ENCODE measurements around the gene HSPG2.

HSPG2 gene

DNA sequence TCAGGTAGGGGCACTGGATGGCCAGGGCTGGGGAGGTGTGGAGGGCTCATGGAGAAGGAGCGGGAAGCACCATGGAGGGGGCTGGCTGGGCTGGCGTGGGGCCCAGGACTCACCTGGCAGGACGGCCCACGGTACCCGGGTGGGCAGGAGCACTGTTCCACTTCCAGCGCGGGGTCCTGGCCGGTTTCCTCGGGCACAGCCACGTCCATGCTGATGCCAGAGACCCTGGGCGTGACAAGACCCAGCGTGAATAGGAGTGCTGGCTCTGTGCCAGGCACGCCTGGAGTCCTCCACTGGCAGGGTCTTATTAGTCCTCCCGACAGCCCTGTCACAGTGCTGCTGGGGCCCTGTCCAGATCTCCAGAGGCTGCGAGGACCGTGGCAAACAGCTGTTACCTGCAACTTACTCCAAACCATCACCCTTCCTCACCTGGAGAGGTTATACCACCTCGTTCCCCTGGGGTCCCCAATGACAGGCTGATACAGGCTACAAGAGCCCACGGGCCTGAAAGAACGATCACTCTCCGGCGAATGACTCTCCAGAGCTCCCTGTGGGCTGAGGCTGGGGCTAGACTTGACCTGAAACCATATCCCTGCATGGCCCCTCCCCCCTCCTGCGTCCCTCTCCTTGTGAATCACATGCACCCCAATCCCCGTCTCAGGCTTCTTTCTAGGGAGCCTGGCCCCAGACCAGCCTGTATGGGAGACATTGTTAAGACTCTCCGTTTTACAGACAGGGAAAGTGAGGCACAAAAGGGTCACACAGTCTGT is 62.1 kb downstream of the HSPG2 start:
- intact Hi-C loops (cut with DNase I): no loop called here
- DNase-seq: no peak

GRCh38 chr1:21874328-21874727 is 62.8 kb downstream of the HSPG2 start:
- intact Hi-C loops (cut with DNase I): no loop called here
- no peak for DNase-seq

GRCh38 chr1:21873761-21874160 is 63.3 kb downstream of the HSPG2 start:
- intact Hi-C loops (cut with DNase I): no loop called here
- DNase-seq: no peak

GRCh38 chr1:21873174-21873573 is 63.9 kb downstream of the HSPG2 start:
- intact Hi-C loops (cut with DNase I): no loop called here
- DNase-seq: no peak

DNA sequence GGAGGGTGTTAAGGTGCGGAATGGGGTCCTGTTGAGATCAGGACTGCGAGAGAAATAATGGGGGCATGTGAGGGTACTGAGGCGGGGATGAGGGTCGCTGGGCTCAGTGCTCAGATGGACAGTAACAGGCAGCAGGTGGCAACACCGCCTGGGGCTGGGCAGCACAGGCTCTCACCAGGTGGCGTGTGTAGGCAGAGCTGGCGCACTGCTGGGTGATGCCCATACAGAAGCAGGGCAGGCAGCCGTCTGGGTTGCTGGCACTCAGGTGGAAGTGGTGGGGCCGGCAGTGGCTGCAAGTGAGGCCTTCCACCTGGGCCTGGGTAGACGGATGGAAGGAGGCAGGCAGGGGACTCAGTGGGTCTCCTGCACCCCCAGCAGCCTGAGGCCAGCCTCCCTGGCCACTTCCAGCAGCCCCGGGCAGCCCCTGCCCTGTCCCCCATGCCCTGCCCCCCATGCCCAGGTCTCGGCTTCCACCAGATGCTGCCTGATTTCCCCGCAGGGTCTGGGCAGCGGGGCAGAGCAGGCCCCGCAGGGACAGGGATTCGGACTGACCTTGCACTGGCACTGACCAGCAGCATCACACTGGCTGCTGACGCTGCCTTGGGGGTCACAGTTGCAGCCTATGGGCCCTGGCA is 64.5 kb downstream of the HSPG2 start:
- DNase-seq: no peak
- intact Hi-C loops (cut with DNase I): no loop called here

- intact Hi-C loops (cut with DNase I): no loop called here
These were observed 65.2 kb downstream of the HSPG2 start for GRCh38 chr1:21871943-21872342.

DNA sequence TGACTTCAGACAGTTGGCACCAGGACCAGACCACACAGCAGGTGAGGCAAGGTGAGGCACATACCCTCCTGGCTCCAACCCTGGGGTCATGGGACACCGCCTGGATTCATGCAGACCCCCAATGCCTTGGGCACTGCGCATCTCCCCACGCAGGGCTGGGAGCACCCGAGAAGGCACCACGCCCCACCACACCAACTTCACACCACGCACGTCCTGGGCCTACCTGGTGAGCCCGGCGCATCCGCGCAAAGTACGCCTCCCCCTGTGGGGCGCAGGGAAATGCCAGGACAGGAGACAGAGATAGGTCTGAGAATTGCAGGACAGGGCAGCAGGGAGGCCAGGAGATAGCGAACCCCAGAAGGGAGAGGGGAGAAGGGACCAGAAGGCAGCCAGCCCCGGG is 66.5 kb downstream of the HSPG2 start:
- no peak for DNase-seq
- intact Hi-C loops (cut with DNase I): no loop called here

More at GRCh38 chr1:21871943-21872342, 65.2 kb downstream of the HSPG2 start:
- no peak for DNase-seq

- intact Hi-C loops (cut with DNase I): no loop called here
These were observed 67.4 kb downstream of the HSPG2 start for GRCh38 chr1:21869620-21870121.

DNA sequence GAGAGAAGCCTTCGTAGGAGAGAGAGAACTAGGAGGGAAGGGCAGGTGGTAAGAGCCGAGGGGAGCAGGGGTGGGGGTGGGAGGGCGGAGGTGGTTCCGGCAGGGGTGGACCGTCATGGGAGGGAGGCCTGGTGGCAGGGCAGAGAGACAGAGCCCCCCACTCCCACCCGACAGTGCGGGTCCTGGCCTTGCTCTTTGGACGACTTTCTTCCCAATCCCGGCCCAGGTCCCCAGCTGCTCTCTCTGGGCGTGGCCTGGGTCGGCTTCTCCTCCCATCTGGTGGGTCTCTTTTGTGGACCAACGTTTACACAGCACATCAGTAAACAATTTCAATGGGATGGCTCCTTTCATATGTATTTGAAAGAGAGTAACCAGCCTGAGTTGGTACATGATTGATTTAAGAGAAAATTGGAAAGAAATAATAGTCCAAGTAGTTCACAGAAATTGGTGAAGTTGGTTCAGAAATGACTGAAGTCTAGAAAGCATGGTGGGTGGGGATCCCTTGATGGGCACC is 68.1 kb downstream of the HSPG2 start:
- no peak for DNase-seq
- intact Hi-C loops (cut with DNase I): no loop called here

More at GRCh38 chr1:21869620-21870121, 67.4 kb downstream of the HSPG2 start:
- peak in 41 of 42 donors; percentile 32 to 88 (median 72) for DNase-seq

GRCh38 chr1:21868482-21868881 is 68.6 kb downstream of the HSPG2 start:
- intact Hi-C loops (cut with DNase I): no loop called here

DNA sequence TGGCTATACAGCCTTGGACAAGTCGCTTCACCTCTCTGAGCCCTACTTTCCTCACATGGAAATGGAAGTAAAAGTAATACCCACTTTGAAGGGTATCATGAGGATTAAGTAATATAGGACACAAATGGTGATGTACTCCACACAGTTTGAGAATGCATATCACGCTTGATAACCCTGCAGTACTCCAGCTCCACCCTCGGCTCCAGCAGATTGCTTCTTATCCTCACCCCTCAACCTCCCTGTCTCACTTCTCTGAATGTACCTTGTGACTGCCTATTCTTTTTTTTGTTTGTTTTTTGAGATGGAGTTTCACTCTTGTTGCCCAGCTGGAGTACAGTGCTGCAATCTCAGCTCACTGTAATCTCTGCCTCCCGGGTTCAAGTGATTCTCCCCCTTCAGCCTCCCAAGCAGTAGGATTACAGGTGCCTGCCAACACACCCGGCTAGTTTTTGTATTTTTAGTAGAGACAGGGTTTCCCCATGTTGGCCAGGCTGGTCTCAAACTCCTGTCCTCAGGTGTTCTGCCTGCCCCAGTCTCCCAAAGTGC is 69.6 kb downstream of the HSPG2 start:
- DNase-seq: no peak
- intact Hi-C loops (cut with DNase I): no loop called here

More at GRCh38 chr1:21868482-21868881, 68.6 kb downstream of the HSPG2 start:
- DNase-seq: no peak

GRCh38 chr1:21866707-21867043 is 70.4 kb downstream of the HSPG2 start:
- intact Hi-C loops (cut with DNase I): no loop called here
- DNase-seq: no peak

DNA sequence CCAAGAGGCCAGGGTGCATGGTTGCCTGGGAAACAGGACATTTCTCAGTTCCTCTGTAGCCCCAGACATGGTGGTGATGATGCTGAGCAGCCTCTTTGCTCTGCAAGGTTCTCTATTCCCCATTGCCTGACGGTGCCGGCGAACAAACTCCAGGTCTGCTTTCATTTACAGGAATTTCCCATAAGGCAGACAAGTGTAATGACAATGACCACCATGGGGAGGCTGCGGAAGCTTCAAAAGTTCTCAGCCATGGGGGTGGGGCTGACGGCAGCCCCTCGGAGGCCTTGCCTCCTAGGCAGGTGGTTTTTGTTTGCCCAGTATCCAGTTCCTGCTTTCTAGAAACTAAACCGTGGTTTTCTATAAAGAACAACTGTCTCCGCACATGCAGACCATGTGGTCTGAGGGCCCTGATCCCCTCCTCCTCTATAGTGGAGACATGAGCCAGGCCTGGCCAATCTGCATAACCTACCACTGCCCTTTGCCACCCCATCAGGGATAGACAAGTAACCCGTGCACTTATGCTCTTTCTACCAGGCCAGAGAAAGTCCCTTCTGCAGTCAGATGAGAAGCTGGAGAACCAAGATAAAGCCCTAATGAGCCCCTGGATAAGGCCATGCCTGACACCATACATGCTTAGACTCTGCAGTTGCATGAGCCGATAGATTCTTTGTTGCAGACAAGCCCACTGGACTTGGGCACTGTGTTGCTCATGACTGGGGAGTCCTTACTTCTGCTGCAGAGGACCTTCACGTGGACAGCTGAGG is 71.0 kb downstream of the HSPG2 start:
- intact Hi-C loops (cut with DNase I): no loop called here
- DNase-seq: no peak

- intact Hi-C loops (cut with DNase I): no loop called here
- no peak for DNase-seq
These were observed 71.5 kb downstream of the HSPG2 start for GRCh38 chr1:21865609-21865942.

GRCh38 chr1:21864730-21865129 is 72.4 kb downstream of the HSPG2 start:
- no peak for DNase-seq
- intact Hi-C loops (cut with DNase I): no loop called here

GRCh38 chr1:21863981-21864380 is 73.1 kb downstream of the HSPG2 start:
- intact Hi-C loops (cut with DNase I): no loop called here
- DNase-seq: no peak

DNA sequence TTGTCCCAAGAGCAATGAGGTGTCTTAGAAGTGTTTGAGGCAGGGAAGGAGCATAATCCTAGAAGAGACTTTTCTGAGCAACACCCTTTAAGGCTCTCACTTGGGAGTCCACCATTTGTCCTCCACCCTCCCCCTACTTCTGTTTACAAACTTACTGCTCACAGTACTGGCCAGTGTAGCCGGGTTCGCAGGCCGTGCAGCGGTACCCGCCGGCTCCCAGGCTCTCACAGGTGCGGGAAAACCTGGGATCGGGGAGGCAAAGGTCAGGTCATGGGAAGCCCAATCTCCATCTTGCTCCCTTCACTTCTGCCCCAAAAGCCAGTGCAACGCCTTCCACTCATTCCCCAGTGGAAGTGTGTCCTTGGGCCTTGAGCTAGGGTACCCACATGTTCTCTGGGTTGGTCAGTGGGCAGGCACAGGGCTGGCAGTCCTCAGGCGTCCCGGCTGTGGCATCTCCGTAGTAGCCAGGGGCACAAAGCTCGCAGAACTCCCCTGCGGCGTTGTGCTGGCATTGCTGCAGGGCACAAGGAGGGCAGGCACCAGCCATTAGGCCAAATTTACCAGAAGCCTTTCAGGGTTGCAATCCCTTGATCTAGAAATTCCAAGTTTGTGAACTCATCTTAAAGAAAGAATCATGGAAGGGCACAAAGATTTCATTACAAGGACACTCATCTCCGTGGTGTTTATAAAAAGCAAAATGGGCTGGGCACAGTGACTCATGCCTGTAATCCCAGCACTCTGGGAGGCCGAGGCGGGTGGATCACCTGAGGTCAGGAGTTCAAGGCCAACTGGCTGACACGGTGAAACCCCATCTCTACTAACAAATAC is 75.3 kb downstream of the HSPG2 start:
- DNase-seq: no peak
- intact Hi-C loops (cut with DNase I): no loop called here

DNA sequence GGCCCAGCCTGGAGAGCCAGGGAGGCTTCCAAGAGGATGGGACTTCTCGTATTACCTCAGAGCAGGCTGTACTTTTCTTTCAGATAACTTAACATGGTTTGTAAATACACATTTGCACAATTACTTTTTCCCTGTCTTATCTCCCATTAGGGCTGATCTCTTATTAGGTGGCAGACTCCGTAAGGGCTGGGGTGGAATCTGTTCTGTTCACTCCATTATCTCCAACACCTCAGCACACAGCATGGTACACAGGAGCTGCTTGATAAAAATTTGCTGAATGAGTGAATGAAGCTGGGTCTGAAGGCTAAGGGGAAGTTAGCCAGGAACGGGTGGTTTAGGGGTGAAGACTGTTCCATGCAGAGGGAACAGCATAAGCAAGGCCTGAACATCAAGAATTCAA is 76.1 kb downstream of the HSPG2 start:
- intact Hi-C loops (cut with DNase I): no loop called here
- no peak for DNase-seq

- intact Hi-C loops (cut with DNase I): no loop called here
- DNase-seq: no peak
These were observed 77.4 kb downstream of the HSPG2 start for GRCh38 chr1:21859669-21860179.

Data from head of caudate nucleus (tissue), 42 donors.